GM18505 (cell line): Measurements from ENCODE around the gene STAT3.
"Not testable (repeated sequence)": the region's sequence is repeated elsewhere in the genome, so short reads cannot be mapped to it uniquely, and the experiment has no call there.

Experiments
- ATAC-seq: cut with Tn5 transposase; IDR thresholded peaks from one replicate; pipeline ENCODE4 v1.9.1; 2021; ENCODE audit not compliant: unreplicated experiment
- POLR2A ChIP-seq: IDR thresholded peaks from 4 replicates; pipeline ENCODE4 v1.6.1; 2011; ENCODE audit warnings: borderline replicate concordance; ENCODE audit not compliant: insufficient read depth, insufficient read length; ENCODE audit errors: extremely low read depth

STAT3 gene

GRCh38 chr17:42402117-42402516 is 13.9 kb upstream of the STAT3 start:
- TF ChIP-seq POLR2A = no peak
- ATAC-seq = no peak

DNA sequence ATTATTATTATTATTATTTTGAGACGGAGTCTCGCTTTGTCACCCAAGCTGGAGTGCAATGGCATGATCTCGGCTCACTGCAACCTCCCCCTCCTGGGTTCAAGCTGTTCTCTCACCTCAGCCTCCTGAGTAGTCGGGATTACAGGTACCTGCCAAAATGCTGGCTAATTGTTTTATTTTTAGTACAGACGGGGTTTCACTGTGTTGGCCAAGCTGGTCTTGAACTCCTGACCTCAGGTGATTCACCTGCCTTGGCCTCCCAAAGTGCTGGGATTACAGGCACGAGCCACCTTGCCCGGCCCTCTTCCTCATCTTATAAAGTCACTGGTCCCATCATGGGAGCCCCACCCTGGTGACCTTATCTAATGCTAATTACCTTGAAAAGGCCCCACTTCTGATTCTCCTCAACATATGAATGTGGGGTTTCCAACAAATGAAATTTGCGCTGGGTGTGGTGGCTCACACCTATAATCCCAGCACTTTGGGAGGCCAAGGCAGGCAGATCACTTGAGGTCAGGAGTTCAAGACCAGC is 12.7 kb upstream of the STAT3 start:
- ATAC-seq = not testable (repeated sequence)

DNA sequence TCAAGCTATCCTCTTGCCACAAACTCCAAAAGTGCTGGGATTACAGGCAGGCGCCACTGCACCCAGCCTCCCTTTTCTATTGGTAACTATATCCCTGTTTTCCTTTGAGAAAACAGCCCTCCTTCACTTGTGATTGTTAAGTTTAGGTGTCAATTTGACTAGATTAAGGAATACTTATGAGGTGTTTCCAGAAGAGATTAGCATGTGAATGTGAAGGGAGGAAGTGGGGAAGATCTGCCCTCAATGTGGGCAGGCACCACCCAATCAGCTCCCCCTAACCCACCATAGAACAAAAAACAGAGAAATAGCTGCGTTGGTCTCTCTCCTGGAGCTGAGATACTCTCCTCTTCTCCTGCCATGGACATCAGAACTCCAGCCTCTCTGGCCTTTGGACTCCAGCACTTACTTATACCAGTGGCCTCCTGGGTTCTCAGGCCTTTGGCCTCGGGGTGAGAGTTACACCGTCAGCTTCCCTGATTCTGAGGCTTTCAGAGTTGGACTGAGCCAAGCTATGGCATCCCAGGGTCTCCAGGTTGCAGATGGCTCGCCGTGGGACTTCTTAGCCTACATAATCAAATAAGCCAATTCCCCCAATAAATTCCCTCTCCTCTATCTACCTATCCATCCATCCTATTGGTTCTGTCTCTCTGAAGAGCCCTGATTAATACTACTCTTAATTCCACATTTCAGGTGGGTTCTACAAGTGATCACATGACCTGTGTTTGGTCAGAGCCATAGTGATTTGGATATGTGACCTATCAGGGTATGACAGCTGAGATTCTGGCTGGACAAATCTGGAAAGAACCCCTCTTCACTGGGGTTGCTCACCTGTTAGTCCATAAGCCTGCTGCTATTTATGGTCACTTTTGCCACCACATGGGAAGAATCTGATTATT is 12.0 kb upstream of the STAT3 start:
- no peak for TF ChIP-seq POLR2A
- ATAC-seq = no peak

GRCh38 chr17:42399121-42399520 is 10.9 kb upstream of the STAT3 start:
- TF ChIP-seq POLR2A = no peak
- ATAC-seq = no peak

DNA sequence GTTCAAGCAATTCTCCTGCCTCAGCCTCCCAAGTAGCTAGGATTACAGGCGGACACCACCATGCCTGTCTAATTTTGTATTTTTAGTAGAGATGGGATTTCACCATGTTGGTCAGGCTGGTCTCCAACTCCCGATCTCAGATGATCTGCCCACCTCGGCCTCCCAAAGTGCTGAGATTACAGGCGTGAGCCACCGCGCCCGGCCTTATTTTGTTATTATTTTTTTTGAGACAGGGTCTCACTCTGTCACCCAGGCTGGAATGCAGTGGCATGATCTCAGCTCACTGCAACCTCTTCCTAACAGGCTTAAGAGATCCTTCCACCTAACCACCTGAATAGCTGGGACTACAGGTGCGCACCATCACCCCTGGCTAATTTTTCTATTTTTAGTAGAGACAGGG is 7.4 kb upstream of the STAT3 start:
- ATAC-seq = not testable (repeated sequence)

DNA sequence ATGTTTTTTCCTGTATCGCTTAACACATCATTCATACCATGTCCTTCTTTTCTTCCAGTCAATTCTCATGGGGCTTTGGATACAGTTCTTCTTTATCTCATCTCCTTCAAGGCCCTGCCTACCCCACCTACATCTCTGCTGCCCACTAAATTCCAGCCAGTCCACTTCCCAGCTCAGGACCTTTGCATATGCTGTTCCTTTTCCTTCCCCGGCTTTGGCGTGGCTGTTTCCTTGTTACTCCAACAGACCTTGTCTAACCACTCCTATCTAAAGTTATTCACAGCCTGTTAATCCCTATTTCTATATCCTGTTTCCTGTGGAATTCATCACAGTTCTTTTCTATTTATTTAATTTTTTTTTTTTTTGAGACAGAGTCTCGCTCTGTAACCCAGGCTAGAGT is 6.6 kb upstream of the STAT3 start:
- no peak for ATAC-seq
- no peak for TF ChIP-seq POLR2A

GRCh38 chr17:42392692-42393415 is 4.6 kb upstream of the STAT3 start:
- ATAC-seq = no peak

DNA sequence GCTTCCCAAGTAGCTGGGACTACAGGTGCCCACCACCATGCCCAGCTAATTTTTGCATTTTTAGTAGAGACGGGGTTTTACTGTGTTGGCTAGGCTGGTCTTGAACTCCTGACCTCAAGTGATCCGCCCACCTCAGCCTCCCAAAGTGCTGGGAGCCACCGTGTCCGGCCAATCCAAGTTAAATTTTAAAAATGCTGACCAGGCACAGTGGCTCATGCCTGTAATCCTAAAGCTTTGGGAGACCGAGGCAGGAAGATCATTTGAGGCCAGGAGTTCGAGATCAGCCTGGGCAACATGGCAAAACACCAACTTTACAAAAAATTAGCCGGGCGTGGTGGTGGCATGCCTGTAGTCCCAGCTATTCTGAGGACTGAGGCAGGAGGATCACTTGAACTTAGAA is 3.2 kb upstream of the STAT3 start:
- not testable (repeated sequence) for ATAC-seq

More at GRCh38 chr17:42392692-42393415, 4.6 kb upstream of the STAT3 start:
- TF ChIP-seq POLR2A = no peak

DNA sequence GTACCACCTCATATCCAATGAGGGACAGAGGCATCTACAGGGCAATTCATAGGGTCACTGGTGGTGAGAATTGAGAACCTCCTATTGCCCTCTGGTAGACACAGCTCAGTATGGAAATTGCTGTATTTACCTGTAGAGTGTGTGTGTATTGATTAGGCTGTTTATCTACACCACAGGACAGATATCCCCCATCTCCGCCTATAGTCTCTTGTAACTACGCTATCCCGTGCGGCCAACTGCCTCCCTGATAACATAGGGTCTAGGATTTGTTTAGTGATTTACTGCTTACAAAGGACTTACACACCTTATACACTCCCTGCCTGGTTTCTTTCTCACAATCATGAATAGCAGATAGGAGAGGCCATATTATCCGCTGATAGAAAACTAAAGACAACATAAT is 1.7 kb upstream of the STAT3 start:
- no peak for TF ChIP-seq POLR2A
- no peak for ATAC-seq

GRCh38 chr17:42389135-42389417 is 834 bp upstream of the STAT3 start:
- no peak for ATAC-seq
- no peak for TF ChIP-seq POLR2A

- no peak for ATAC-seq
- no peak for TF ChIP-seq POLR2A
Observed at GRCh38 chr17:42387661-42388380, 421 bp downstream of the STAT3 start.

DNA sequence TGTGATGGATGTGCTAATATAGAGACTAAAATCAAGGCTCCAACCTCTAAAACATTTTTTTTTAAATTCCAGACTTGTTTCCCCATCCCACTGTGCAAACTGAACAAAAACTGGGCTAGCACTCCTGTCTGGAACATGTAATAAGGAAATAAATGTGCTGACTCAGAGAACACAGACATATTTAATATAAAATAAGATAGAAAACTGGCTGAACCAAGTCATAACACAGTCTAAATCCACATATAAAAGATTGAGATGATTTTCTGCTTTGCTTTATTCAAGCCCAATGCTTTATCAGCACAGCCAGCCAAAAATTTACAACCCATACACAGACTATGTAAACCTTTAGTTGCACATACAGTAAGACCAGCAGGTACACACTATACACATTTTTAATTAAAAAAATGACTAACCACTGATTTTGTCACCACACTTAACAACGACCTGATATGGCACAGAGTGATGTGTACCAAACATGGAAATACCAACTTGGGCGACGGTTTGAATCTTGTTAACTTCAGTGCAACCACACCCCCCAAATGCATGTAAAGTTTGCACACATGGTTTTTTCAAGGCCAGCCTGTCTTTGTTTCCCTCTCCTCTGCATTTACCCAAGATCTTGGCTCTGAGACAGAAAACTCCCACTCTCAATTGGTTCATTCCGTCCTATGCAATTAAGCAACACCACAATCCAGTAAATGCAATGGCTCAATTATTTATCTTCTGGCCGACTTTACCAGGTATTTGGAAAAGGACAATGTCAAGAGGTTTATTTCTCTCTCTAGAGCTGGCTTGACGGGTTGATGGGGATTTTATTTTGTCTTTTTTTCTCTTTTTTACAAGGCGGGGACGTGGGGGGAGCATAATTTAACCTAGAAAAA is 1.2 kb downstream of the STAT3 start:
- no peak for TF ChIP-seq POLR2A
- ATAC-seq = no peak

- TF ChIP-seq POLR2A = no peak
- ATAC-seq = no peak
Observed at GRCh38 chr17:42381898-42382297, 6.3 kb downstream of the STAT3 start.

- ATAC-seq = no peak
Observed at GRCh38 chr17:42380935-42381334, 7.3 kb downstream of the STAT3 start.

More at GRCh38 chr17:42380935-42381334, 7.3 kb downstream of the STAT3 start:
- TF ChIP-seq POLR2A = no peak
